Measurements from ENCODE around the gene TMEM243. TPM values are rescaled to one million over a fixed set of nuclear protein-coding genes. Genes with fewer than 3 reads are reported as not detected.

TMEM243 gene
- total and polyA plus RNA-seq, 2 of the 4 experiments (the other 2 are of a cell fraction), result 28.7 to 31.1 TPM

DNA sequence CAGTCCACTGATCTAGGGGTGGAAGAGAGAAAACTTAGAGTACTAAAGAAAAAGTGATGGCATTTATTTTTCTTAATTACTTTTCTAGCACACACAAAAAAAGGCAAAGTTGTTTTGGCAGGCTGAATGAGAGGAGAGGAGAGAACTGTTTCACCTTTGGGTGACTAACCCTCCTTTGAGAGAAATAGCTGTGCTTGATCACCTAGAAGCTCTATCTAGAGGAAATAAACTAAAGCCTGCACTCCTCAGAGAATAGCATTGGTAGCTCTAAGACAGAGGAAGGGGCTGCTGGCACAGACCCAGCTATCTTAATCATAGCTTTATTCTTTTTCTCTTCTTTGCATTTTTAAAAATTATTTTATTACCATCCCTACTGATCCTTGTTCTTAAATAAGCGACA lies 6.3 kb downstream of the TMEM243 start:
- no peak overlapping the region for H4K8ac ChIP-seq (ENCODE audit: low read depth in 2 of 2, low read length in 2 of 2)
- CTCF ChIA-PET, result no interaction called here

More for the DNA sequence above, 6.3 kb downstream of the TMEM243 start:
- H3K14ac ChIP-seq (replicated peaks; ENCODE audit: low read depth, low read length), result no peak overlapping the region
- dilution Hi-C loops (cut with HindIII; ENCODE audit: low sequenced_read_pairs, unreplicated experiment) (no loop called here), in situ Hi-C loops (cut with MboI; ENCODE audit: low sequenced_read_pairs) (no loop called here), intact Hi-C loops (cut with micrococcal nuclease) (no loop called here)
- TF ChIP-seq CEBPB (IDR thresholded peaks at IDR 0.05; ENCODE audit: low read depth, low read length) (no peak), FOS (IDR thresholded peaks at IDR 0.05; ENCODE audit: low read depth, low read length) (no peak), NFE2L2 (IDR thresholded peaks at IDR 0.05; ENCODE audit: low read depth, low read length) (no peak), MAZ (IDR thresholded peaks at IDR 0.05; ENCODE audit: borderline replicate concordance, low read depth, low read length) (no peak), RFX5 (IDR thresholded peaks at IDR 0.05; ENCODE audit: low read depth, low read length) (no peak)
- TF ChIP-seq, protein P1, sequence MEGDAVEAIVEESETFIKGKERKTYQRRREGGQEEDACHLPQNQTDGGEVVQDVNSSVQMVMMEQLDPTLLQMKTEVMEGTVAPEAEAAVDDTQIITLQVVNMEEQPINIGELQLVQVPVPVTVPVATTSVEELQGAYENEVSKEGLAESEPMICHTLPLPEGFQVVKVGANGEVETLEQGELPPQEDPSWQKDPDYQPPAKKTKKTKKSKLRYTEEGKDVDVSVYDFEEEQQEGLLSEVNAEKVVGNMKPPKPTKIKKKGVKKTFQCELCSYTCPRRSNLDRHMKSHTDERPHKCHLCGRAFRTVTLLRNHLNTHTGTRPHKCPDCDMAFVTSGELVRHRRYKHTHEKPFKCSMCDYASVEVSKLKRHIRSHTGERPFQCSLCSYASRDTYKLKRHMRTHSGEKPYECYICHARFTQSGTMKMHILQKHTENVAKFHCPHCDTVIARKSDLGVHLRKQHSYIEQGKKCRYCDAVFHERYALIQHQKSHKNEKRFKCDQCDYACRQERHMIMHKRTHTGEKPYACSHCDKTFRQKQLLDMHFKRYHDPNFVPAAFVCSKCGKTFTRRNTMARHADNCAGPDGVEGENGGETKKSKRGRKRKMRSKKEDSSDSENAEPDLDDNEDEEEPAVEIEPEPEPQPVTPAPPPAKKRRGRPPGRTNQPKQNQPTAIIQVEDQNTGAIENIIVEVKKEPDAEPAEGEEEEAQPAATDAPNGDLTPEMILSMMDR (conservative IDR thresholded peaks at IDR 0.05; ENCODE audit: low read depth, low read length), result no peak
- TF ChIP-seq, protein P2, sequence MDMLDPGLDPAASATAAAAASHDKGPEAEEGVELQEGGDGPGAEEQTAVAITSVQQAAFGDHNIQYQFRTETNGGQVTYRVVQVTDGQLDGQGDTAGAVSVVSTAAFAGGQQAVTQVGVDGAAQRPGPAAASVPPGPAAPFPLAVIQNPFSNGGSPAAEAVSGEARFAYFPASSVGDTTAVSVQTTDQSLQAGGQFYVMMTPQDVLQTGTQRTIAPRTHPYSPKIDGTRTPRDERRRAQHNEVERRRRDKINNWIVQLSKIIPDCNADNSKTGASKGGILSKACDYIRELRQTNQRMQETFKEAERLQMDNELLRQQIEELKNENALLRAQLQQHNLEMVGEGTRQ (IDR thresholded peaks at IDR 0.05; ENCODE audit: low read depth, low read length), result no peak
- H4K91ac ChIP-seq (ENCODE audit: insufficient read depth, low read depth, low read length), result no peak overlapping the region
- no peak overlapping the region for H3K4me2 ChIP-seq (ENCODE audit: low read depth, low read length)
- no peak overlapping the region for H2BK20ac ChIP-seq (ENCODE audit: low read depth, low read length)
- no peak overlapping the region for H4K5ac ChIP-seq (ENCODE audit: low read depth, low read length)
- no peaks in the 10 kb centered on the region for H3K9me3 ChIP-seq (ENCODE audit: control insufficient read depth, insufficient read depth, low read length)
- peaks cover 13% of the 10 kb centered on the region for H4K20me1 ChIP-seq (ENCODE audit: insufficient read depth, low read length)
- no peak overlapping the region for H2AFZ ChIP-seq (replicated peaks; ENCODE audit: low read length, poor library complexity)
- no peak overlapping the region for H3K4me3 ChIP-seq (ENCODE audit: insufficient read depth, low read depth, low read length)
- BruUV-seq (replicated peaks), result no TSS peak
- H3K56ac ChIP-seq (ENCODE audit: extremely low read depth, insufficient read depth, low read length), result no peak overlapping the region
- H3K4ac ChIP-seq (ENCODE audit: low read depth, low read length), result no peak overlapping the region
- H3K9me1 ChIP-seq (ENCODE audit: insufficient read depth, low read length), result peaks cover 17% of the 10 kb centered on the region
- peaks cover 5% of the 10 kb centered on the region for H3K4me1 ChIP-seq (ENCODE audit: control insufficient read depth, insufficient read depth, low read length)
- POLR2A ChIA-PET (ENCODE audit: unreplicated experiment), result no interaction called here
- H2AK5ac ChIP-seq (ENCODE audit: low read depth, low read length), result no peak overlapping the region
- H2BK120ac ChIP-seq (ENCODE audit: low read depth, low read length), result no peak overlapping the region
- H3K18ac ChIP-seq (ENCODE audit: low read depth, low read length), result no peak overlapping the region
- H3K23ac ChIP-seq (ENCODE audit: low read depth, low read length), result no peak overlapping the region
- no peaks in the 10 kb centered on the region for H3K27me3 ChIP-seq (ENCODE audit: control insufficient read depth, insufficient read depth, low read length)
- no CpG with 5 or more reads among the region's 1 CpG for WGBS, 2 experiments (ENCODE audit: extremely low coverage in 2 of 2, insufficient read length in 1 of 2)
- no peak overlapping the region for H3K9ac ChIP-seq (ENCODE audit: low read depth, low read length)
- DNase-seq (no peak), ATAC-seq (ENCODE audit: low read depth) (no peak)
- peaks cover 4% of the 10 kb centered on the region for H3K36me3 ChIP-seq (ENCODE audit: control insufficient read depth, insufficient read depth, low read length)
- no peak overlapping the region for H2BK15ac ChIP-seq (ENCODE audit: low read depth, low read length)
- H2BK5ac ChIP-seq (ENCODE audit: low read depth, low read length, poor library complexity, severe bottlenecking), result no peak overlapping the region
- no peak overlapping the region for H2AK9ac ChIP-seq (replicated peaks; ENCODE audit: low read depth, low read length, poor library complexity)
- no peak overlapping the region for H3K27ac ChIP-seq (ENCODE audit: insufficient read depth, low read length)
- H3K79me1 ChIP-seq (ENCODE audit: low read depth in 1 of 2, low read length in 2 of 2), result peaks cover 40 to 69% of the 10 kb centered on the region in 2 experiments

Measured in IMR-90 (cell line).